ENCODE results near the gene ISL2. TPM values are rescaled to one million over a fixed set of nuclear protein-coding genes. Genes with fewer than 3 reads are reported as not detected.
"Not testable (repeated sequence)": the region's sequence is repeated elsewhere in the genome, so short reads cannot be mapped to it uniquely, and the experiment has no call there.

ISL2 gene
- total RNA-seq, 1 donor from 2014 or later: 0.38 TPM

- no peak for TF ChIP-seq CTCF (IDR thresholded peaks at IDR 0.05)
- Histone ChIP-seq H3K27ac (peak within 1 kb of the TSS; percentile 86), H3K9me3 (no peaks in the 10 kb centered on the region), H3K36me3 (no peaks in the 10 kb centered on the region), H3K27me3 (ENCODE audit: low read depth) (no peaks in the 10 kb centered on the region), H3K4me3 (peak within 1 kb of the TSS; percentile 73), H3K4me1 (peaks cover 15% of the 10 kb centered on the region)
- ATAC-seq (peak; percentile 99 to 100), DNase-seq (peak; percentile 99)
- intact Hi-C loops (cut with DNase I): no loop called here
These were observed 25.2 kb upstream of the ISL2 start, which contains the start of gene ETFA for GRCh38 chr15:76311100-76311953. Gene ETFA, minus strand, starts transcription at chr15:76311469. Its CDS starts 81 bp downstream, at chr15:76311388.

DNA sequence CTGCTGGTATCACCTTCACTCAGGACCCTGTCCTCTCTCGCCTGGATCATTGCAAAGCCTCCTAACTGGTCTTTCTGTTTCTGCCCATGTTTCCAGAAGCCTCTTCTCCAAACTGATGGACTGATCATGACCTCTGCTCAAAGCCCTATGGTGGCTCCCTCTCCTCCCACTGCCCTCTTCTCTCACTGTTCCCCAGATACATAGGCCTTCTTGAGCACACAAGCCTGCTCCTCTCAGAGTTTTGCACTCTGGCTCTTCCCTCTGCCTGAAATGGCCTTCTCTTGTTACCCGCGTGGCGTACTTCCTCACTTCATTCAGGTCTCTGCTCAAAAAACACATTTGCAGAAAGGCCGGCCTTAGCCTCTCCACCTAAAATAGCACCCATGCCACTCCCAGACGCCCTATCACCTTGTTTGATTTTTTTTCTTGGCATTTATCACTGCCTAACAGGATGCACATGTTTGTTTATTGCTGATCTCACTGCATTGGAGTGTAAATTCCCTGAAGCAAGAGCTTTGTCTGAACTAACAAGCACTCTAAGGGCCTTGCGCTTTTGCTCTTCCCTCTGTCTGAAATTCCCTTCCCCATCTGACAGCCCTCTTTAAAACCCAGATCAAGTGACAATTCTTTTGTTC is 23.9 kb upstream of the ISL2 start:
- DNase-seq: no peak
- peaks cover 15% of the 10 kb centered on the region for H3K4me1 ChIP-seq
- no peak for TF ChIP-seq CTCF (IDR thresholded peaks at IDR 0.05)
- no peaks in the 10 kb centered on the region for H3K9me3 ChIP-seq
- no peak overlapping the region for H3K4me3 ChIP-seq
- intact Hi-C loops (cut with DNase I): no loop called here
- ATAC-seq: no peak
- no peaks in the 10 kb centered on the region for H3K27me3 ChIP-seq (ENCODE audit: low read depth)
- H3K27ac ChIP-seq: no peak overlapping the region
- H3K36me3 ChIP-seq: no peaks in the 10 kb centered on the region

- ATAC-seq; H3K4me3 ChIP-seq; DNase-seq; H3K27ac ChIP-seq; H3K27me3 ChIP-seq (ENCODE audit: low read depth); H3K36me3 ChIP-seq; intact Hi-C loops (cut with DNase I); H3K9me3 ChIP-seq: not testable (repeated sequence)
- peaks cover 15% of the 10 kb centered on the region for H3K4me1 ChIP-seq
These were observed 23.4 kb upstream of the ISL2 start for GRCh38 chr15:76313175-76313567.

GRCh38 chr15:76313731-76314130 is 22.8 kb upstream of the ISL2 start:
- no peaks in the 10 kb centered on the region for H3K36me3 ChIP-seq
- no peak overlapping the region for H3K27ac ChIP-seq
- H3K4me3 ChIP-seq: no peak overlapping the region
- intact Hi-C loops (cut with DNase I): no loop called here
- H3K4me1 ChIP-seq: peaks cover 15% of the 10 kb centered on the region
- H3K9me3 ChIP-seq: no peaks in the 10 kb centered on the region
- TF ChIP-seq CTCF (IDR thresholded peaks at IDR 0.05): no peak
- DNase-seq (no peak), ATAC-seq (no peak)
- H3K27me3 ChIP-seq (ENCODE audit: low read depth): no peaks in the 10 kb centered on the region

GRCh38 chr15:76320012-76320411 is 16.6 kb upstream of the ISL2 start:
- DNase-seq (no peak), ATAC-seq (no peak)
- no peak for TF ChIP-seq CTCF (IDR thresholded peaks at IDR 0.05)
- intact Hi-C loops (cut with DNase I): no loop called here
- no peak overlapping the region for H3K27ac ChIP-seq
- no peak overlapping the region for H3K4me3 ChIP-seq
- no peaks in the 10 kb centered on the region for H3K4me1 ChIP-seq
- no peaks in the 10 kb centered on the region for H3K9me3 ChIP-seq
- peaks cover 18% of the 10 kb centered on the region for H3K27me3 ChIP-seq (ENCODE audit: low read depth)
- H3K36me3 ChIP-seq: no peaks in the 10 kb centered on the region

- Histone ChIP-seq H3K9me3 (no peaks in the 10 kb centered on the region), H3K4me3 (no peak overlapping the region), H3K36me3 (no peaks in the 10 kb centered on the region), H3K27ac (no peak overlapping the region), H3K4me1 (no peaks in the 10 kb centered on the region), H3K27me3 (ENCODE audit: low read depth) (peaks cover 28% of the 10 kb centered on the region)
- no peak for ATAC-seq
- intact Hi-C loops (cut with DNase I): no loop called here
- TF ChIP-seq CTCF (IDR thresholded peaks at IDR 0.05): no peak
- no peak for DNase-seq
These were observed 15.4 kb upstream of the ISL2 start for GRCh38 chr15:76321171-76321570.
